Measurements from ENCODE around the gene HOXD10. TPM values are rescaled to one million over a fixed set of nuclear protein-coding genes. Genes with fewer than 3 reads are reported as not detected.

Gene HOXD10
- total RNA-seq, 1 experiment from 2014 or later, result not detected

- ChIA-PET POLR2A (no interaction called here), CTCF (interaction anchor here (0.6 to 0.7 kb wide), 2 partner anchors 11 to 24 kb away, joined by 4 read pairs; no protein-coding TSS in a partner anchor)
- no peaks in the 10 kb centered on the region for H3K4me1 ChIP-seq (ENCODE audit: control insufficient read depth, insufficient read depth, low read length)
- no peak overlapping the region for H3K27ac ChIP-seq (ENCODE audit: low read length)
- H3K9me3 ChIP-seq (ENCODE audit: control insufficient read depth, insufficient read depth, low read depth, low read length), result no peaks in the 10 kb centered on the region
- H3K36me3 ChIP-seq (ENCODE audit: control insufficient read depth, insufficient read depth, low read length), result no peaks in the 10 kb centered on the region
- intact Hi-C loops (cut with micrococcal nuclease; ENCODE audit: unreplicated experiment), result no loop called here
- H3K4me3 ChIP-seq (ENCODE audit: low read depth in 2 of 2, low read length in 2 of 2), result no peak overlapping the region
- no TSS peak for BruUV-seq (replicated peaks)
- DNase-seq (ENCODE audit: low read depth, low spot score) (no peak), ATAC-seq (no peak)
- TF ChIP-seq TCF7L2 (IDR thresholded peaks at IDR 0.05; ENCODE audit: low read depth, low read length) (no peak), SIN3A (IDR thresholded peaks at IDR 0.05; ENCODE audit: borderline replicate concordance, insufficient read depth, low read depth, low read length) (no peak), REST (IDR thresholded peaks at IDR 0.05; ENCODE audit: insufficient read depth in 1 of 2, low read depth in 2 of 2, low read length in 1 of 2) (no peak), POLR2AphosphoS5 (IDR thresholded peaks at IDR 0.05; ENCODE audit: low read depth, low read length) (no peak)
- TF ChIP-seq, protein P1, sequence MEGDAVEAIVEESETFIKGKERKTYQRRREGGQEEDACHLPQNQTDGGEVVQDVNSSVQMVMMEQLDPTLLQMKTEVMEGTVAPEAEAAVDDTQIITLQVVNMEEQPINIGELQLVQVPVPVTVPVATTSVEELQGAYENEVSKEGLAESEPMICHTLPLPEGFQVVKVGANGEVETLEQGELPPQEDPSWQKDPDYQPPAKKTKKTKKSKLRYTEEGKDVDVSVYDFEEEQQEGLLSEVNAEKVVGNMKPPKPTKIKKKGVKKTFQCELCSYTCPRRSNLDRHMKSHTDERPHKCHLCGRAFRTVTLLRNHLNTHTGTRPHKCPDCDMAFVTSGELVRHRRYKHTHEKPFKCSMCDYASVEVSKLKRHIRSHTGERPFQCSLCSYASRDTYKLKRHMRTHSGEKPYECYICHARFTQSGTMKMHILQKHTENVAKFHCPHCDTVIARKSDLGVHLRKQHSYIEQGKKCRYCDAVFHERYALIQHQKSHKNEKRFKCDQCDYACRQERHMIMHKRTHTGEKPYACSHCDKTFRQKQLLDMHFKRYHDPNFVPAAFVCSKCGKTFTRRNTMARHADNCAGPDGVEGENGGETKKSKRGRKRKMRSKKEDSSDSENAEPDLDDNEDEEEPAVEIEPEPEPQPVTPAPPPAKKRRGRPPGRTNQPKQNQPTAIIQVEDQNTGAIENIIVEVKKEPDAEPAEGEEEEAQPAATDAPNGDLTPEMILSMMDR (IDR thresholded peaks at IDR 0.05), result no peak
- in situ Hi-C loops (cut with HindIII; ENCODE audit: low pct_unique_long_range_greater_than_20kb, low sequenced_read_pairs), result no loop called here
- H3K27me3 ChIP-seq (ENCODE audit: control insufficient read depth, insufficient read depth, low read length), result peaks cover 2% of the 10 kb centered on the region; the same call in 1 of the 2 replicates
These were observed 34.2 kb downstream of the HOXD10 start for GRCh38 chr2:176150584-176151441.

- no peak for TF ChIP-seq SIN3A (IDR thresholded peaks at IDR 0.05; ENCODE audit: borderline replicate concordance, insufficient read depth, low read depth, low read length)
- TF ChIP-seq TCF7L2 (IDR thresholded peaks at IDR 0.05; ENCODE audit: low read depth, low read length), result no peak
- no peak for TF ChIP-seq REST (IDR thresholded peaks at IDR 0.05; ENCODE audit: insufficient read depth in 1 of 2, low read depth in 2 of 2, low read length in 1 of 2)
- TF ChIP-seq POLR2AphosphoS5 (IDR thresholded peaks at IDR 0.05; ENCODE audit: low read depth, low read length), result no peak
- TF ChIP-seq, protein P1 (IDR thresholded peaks at IDR 0.05), result no peak
- DNase-seq (ENCODE audit: low read depth, low spot score) (no peak), ATAC-seq (no peak)
- Histone ChIP-seq H3K4me1 (ENCODE audit: control insufficient read depth, insufficient read depth, low read length) (no peaks in the 10 kb centered on the region), H3K27me3 (ENCODE audit: control insufficient read depth, insufficient read depth, low read length) (peaks cover 2% of the 10 kb centered on the region; the same call in 1 of the 2 replicates), H3K9me3 (ENCODE audit: control insufficient read depth, insufficient read depth, low read depth, low read length) (no peaks in the 10 kb centered on the region), H3K27ac (ENCODE audit: low read length) (no peak within 1 kb of the TSS), H3K36me3 (ENCODE audit: control insufficient read depth, insufficient read depth, low read length) (no peaks in the 10 kb centered on the region), H3K4me3 (ENCODE audit: low read depth in 2 of 2, low read length in 2 of 2) (no peak within 1 kb of the TSS)
- BruUV-seq (replicated peaks), result no TSS peak
- ChIA-PET POLR2A (no interaction called here), CTCF (interaction anchor here (0.6 kb wide), 1 partner anchor 25 kb away, joined by 4 read pairs; no protein-coding TSS in a partner anchor)
- in situ Hi-C loops (cut with HindIII; ENCODE audit: low pct_unique_long_range_greater_than_20kb, low sequenced_read_pairs), result no loop called here
- intact Hi-C loops (cut with micrococcal nuclease; ENCODE audit: unreplicated experiment), result no loop called here
These were observed 35.1 kb downstream of the HOXD10 start, which contains the start of gene HOXD4 for GRCh38 chr2:176151442-176152287. TSS of gene HOXD4 (plus strand) at chr2:176151550. CDS start at chr2:176151634, 84 bp downstream.

Measured in Panc1 (cell line).